HG02678 (cell line): ENCODE data around the gene PRR15.

Experiments
- ATAC-seq: cut with Tn5 transposase; IDR thresholded peaks from one replicate; pipeline ENCODE4 v1.9.1; 2021; ENCODE audit warnings: mild to moderate bottlenecking, moderate library complexity; ENCODE audit not compliant: unreplicated experiment

PRR15 gene

DNA sequence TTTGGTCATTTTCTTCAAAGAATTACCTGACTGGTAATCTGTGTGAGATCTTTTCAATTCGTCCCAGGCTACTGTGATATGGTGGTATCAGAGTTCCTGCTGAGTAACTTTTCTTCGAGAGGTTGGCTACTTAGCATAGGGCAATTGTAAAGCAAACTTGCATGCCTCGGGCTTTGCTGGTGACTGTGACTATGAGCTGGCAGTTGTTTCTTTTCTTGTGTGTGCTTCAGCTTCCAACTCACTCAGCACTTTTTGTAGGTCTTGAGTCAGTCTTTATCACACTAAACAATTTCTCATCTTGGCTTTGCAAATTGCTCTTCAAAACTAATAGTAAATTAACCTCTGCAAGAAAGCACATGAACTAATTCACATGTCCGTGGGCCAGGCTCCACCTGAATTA, 44.3 kb downstream of the PRR15 start:
- no peak for ATAC-seq

GRCh38 chr7:29609162-29610037, 45.8 kb downstream of the PRR15 start:
- no peak for ATAC-seq

- ATAC-seq = no peak
Measured at GRCh38 chr7:29610086-29610485, 46.5 kb downstream of the PRR15 start.

GRCh38 chr7:29611941-29612544, 48.4 kb downstream of the PRR15 start:
- no peak for ATAC-seq

DNA sequence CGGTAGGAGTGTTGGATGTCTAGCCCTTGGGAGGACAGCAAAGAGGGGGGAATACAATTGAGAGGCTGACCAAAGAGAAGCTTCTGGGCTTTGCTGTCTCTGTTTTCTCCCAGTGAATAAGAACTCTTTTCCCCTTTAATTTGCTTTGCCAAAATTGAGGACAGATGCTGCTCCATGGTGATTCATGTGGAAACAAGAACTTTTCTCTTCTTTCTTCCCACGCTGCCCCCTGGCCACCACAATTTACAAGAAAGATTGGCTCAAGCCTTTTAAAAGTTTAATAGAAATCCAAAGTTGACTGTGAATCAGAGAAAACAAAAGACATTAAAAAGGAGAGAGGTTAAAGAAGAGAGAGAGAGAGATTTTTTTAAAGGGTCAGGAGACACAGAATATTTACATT, 49.0 kb downstream of the PRR15 start:
- no peak for ATAC-seq

- no peak for ATAC-seq
Measured at GRCh38 chr7:29613100-29613499, 49.5 kb downstream of the PRR15 start.

DNA sequence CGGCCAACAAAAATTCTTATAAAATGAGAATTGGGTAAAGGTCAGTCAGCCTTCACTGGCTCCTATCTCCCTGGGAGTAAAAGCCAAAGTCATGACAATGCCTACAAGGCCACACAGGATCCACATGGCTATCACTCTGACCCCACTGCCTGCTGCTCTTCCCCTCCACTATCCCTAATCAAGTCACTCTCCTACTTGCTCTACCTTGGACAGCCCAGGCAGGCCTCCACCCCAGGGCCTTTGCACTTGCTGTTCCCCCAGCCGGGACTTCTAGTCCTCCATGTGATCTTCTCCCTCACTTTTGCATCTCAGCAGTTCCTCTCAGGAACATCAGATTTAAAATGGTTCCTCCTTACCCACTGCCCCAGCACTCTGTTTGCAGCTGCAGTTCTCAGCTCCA, 50.6 kb downstream of the PRR15 start:
- ATAC-seq = no peak
